Stimulated activated CD8-positive, alpha-beta memory T cell treated with anti-CD3 and anti-CD28 coated beads, Interleukin-7, amount 100 ng/mL, for 4 hours (primary cell): ENCODE results near the gene BRAP.
"Not testable (repeated sequence)": the region's sequence is repeated elsewhere in the genome, so short reads cannot be mapped to it uniquely, and the experiment has no call there.

Experiments
- DNase-seq, 2 donors: peaks; one replicate each; pipeline ENCODE4 v3.0.0-alpha.2; 2020; ENCODE audit warnings: low read depth in 2 of 2

BRAP gene

GRCh38 chr12:111685811-111686573 lies at the start of gene BRAP, which contains the start of gene ACAD10:
Gene BRAP, minus strand, starts transcription at chr12:111685956. Its CDS starts 164 bp downstream, at chr12:111685792.
Gene ACAD10, plus strand, starts transcription at chr12:111686053. Its CDS starts 6,657 bp downstream, at chr12:111692710.
- DNase-seq = peak; percentile 82 to 87

GRCh38 chr12:111733340-111733915 lies 47.7 kb upstream of the BRAP start:
- no peak for DNase-seq

GRCh38 chr12:111732786-111733185 lies 47.0 kb upstream of the BRAP start:
- no peak for DNase-seq

GRCh38 chr12:111730420-111730819 lies 44.7 kb upstream of the BRAP start:
- no peak for DNase-seq

- DNase-seq = no peak
These were observed 43.0 kb upstream of the BRAP start for GRCh38 chr12:111728795-111729194.

- not testable (repeated sequence) for DNase-seq
These were observed 38.0 kb upstream of the BRAP start for GRCh38 chr12:111723646-111724360.

- DNase-seq = no peak
These were observed 34.7 kb upstream of the BRAP start for GRCh38 chr12:111720457-111720856.

- DNase-seq = not testable (repeated sequence)
These were observed 33.6 kb upstream of the BRAP start for GRCh38 chr12:111719316-111719715.

- no peak for DNase-seq
These were observed 29.5 kb upstream of the BRAP start for GRCh38 chr12:111715279-111715678.

- no peak for DNase-seq
These were observed 20.4 kb upstream of the BRAP start for GRCh38 chr12:111706145-111706544.

GRCh38 chr12:111705672-111706071 lies 19.9 kb upstream of the BRAP start:
- DNase-seq = no peak

- DNase-seq = no peak
These were observed 14.2 kb upstream of the BRAP start for GRCh38 chr12:111699962-111700361.

GRCh38 chr12:111693818-111694217 lies 8.1 kb upstream of the BRAP start:
- no peak for DNase-seq

- no peak for DNase-seq
These were observed 6.9 kb upstream of the BRAP start for GRCh38 chr12:111692575-111693210.

GRCh38 chr12:111691262-111691661 lies 5.5 kb upstream of the BRAP start:
- no peak for DNase-seq

- DNase-seq = no peak
These were observed 2.2 kb upstream of the BRAP start for GRCh38 chr12:111687952-111688351.

GRCh38 chr12:111687255-111687654 lies 1.5 kb upstream of the BRAP start:
- DNase-seq = no peak

GRCh38 chr12:111686574-111687105 lies 884 bp upstream of the BRAP start:
- no peak for DNase-seq

GRCh38 chr12:111685322-111685810 lies 390 bp downstream of the BRAP start:
- DNase-seq = no peak

GRCh38 chr12:111684485-111685198 lies 1.1 kb downstream of the BRAP start:
- DNase-seq = not testable (repeated sequence)

GRCh38 chr12:111677186-111677585 lies 8.6 kb downstream of the BRAP start:
- no peak for DNase-seq
